Activated CD8-positive, alpha-beta T cell treated with anti-CD3 and anti-CD28 coated beads for 36 hours (primary cell): ENCODE results near the gene BMP10. TPM values are rescaled to one million over a fixed set of nuclear protein-coding genes. Genes with fewer than 3 reads are reported as not detected.

Experiments used
- ATAC-seq: fragments of 200-7000 bp; cut with Tn5 transposase; one replicate; pipeline ENCODE4 v1.10.0; 2021; ENCODE audit warnings: mild to moderate bottlenecking, moderate library complexity
- CTCF ChIA-PET: fragments of 350-600 bp; sonication (Branson Sonifier 250); formaldehyde crosslinking; loops from one replicate; lab custom pipeline; 2021; ENCODE audit warnings: antibody characterized with exemption; lab: Charles Lee
- POLR2A ChIA-PET: fragments of 350-600 bp; sonication (Branson Sonifier 250); formaldehyde crosslinking; loops from one replicate; lab custom pipeline; 2021; ENCODE audit warnings: antibody characterized with exemption; lab: Charles Lee
- DNase-seq: peaks from one replicate; pipeline ENCODE4 v3.0.0-alpha.2; 2020
- H3K27ac Mint-ChIP-seq: one replicate; pipeline ENCODE4 v1.8.0; 2021; ENCODE audit warnings: mild to moderate bottlenecking, mixed read lengths
- H3K27me3 Mint-ChIP-seq: one replicate; pipeline ENCODE4 v1.8.0; 2021; ENCODE audit warnings: mixed read lengths
- H3K36me3 Mint-ChIP-seq: one replicate; pipeline ENCODE4 v1.8.0; 2021; ENCODE audit warnings: low read depth, mixed read lengths
- H3K4me1 Mint-ChIP-seq: one replicate; pipeline ENCODE4 v1.8.0; 2021; ENCODE audit warnings: low read depth, mixed read lengths
- H3K4me3 Mint-ChIP-seq: one replicate; pipeline ENCODE4 v1.8.0; 2021; ENCODE audit warnings: mild to moderate bottlenecking, moderate library complexity, mixed read lengths
- H3K9me3 Mint-ChIP-seq: one replicate; pipeline ENCODE4 v1.8.0; 2021; ENCODE audit warnings: mixed read lengths
- intact Hi-C: fragments of 100-400 bp; cut with micrococcal nuclease; formaldehyde crosslinking; loops from one replicate; pipeline ENCODE4 v1.10.0; 2022
- total RNA-seq, 2 experiments: library from RNA; stranded (reverse); gene quantifications; one replicate each; pipeline ENCODE4 v1.2.3, GENCODE V29; 2021
- TF ChIP-seq, protein P1 (sequence below): fragments of 200-600 bp; IDR thresholded peaks from one replicate; pipeline ENCODE4 v1.8.0; 2022; ENCODE audit warnings: antibody characterized with exemption, mild to moderate bottlenecking

The BMP10 gene
- total RNA-seq, 2 experiments from 2014 or later: not detected

- intact Hi-C loops: no loop called here
- CTCF ChIA-PET: interaction anchor here (0.8 to 1.3 kb wide), 4 partner anchors 9 to 82 kb away, joined by 3 to 4 read pairs (median 4); no protein-coding TSS in a partner anchor
- H3K27ac Mint-ChIP-seq: no peak overlapping the region
- no peak for DNase-seq
- H3K27me3 Mint-ChIP-seq: peaks cover 2% of the 10 kb centered on the region
- no peak overlapping the region for H3K4me3 Mint-ChIP-seq
- TF ChIP-seq, protein P1, sequence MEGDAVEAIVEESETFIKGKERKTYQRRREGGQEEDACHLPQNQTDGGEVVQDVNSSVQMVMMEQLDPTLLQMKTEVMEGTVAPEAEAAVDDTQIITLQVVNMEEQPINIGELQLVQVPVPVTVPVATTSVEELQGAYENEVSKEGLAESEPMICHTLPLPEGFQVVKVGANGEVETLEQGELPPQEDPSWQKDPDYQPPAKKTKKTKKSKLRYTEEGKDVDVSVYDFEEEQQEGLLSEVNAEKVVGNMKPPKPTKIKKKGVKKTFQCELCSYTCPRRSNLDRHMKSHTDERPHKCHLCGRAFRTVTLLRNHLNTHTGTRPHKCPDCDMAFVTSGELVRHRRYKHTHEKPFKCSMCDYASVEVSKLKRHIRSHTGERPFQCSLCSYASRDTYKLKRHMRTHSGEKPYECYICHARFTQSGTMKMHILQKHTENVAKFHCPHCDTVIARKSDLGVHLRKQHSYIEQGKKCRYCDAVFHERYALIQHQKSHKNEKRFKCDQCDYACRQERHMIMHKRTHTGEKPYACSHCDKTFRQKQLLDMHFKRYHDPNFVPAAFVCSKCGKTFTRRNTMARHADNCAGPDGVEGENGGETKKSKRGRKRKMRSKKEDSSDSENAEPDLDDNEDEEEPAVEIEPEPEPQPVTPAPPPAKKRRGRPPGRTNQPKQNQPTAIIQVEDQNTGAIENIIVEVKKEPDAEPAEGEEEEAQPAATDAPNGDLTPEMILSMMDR: no peak
- peaks cover 9% of the 10 kb centered on the region for H3K4me1 Mint-ChIP-seq
- H3K9me3 Mint-ChIP-seq: no peaks in the 10 kb centered on the region
- POLR2A ChIA-PET: no interaction called here
- ATAC-seq: no peak
- no peaks in the 10 kb centered on the region for H3K36me3 Mint-ChIP-seq
Observed at GRCh38 chr2:68861330-68861729, 9.9 kb downstream of the BMP10 start.

DNA sequence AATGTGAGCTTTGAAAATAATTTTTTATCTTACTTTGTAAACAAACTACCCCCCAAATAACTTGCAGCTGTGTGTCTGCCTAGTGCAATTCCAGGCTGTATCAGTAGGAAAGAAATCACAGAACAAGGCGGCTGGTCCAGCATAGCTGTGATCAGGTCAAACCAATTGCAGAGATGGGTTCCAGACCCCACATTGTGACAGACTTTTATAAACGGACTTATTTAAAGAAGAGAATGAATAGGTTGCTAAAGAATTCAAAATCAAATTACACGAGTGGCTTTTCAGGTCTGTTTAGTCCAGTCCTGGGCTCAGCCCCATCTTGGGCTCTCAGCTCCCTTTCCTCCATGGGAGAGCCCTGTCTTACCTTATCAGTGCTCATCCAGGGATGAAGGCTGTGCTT lies 11.1 kb downstream of the BMP10 start:
- Mint-ChIP-seq H3K27me3 (peaks cover 2% of the 10 kb centered on the region), H3K4me3 (no peak overlapping the region), H3K4me1 (peaks cover 9% of the 10 kb centered on the region), H3K36me3 (no peaks in the 10 kb centered on the region), H3K9me3 (no peaks in the 10 kb centered on the region), H3K27ac (no peak overlapping the region)
- no peak for ATAC-seq
- ChIA-PET POLR2A (no interaction called here), CTCF (interaction anchor here (0.8 to 1.3 kb wide), 6 partner anchors 12 to 151 kb away, joined by 3 to 4 read pairs (median 4); no protein-coding TSS in a partner anchor)
- no peak for DNase-seq
- TF ChIP-seq, protein P1: no peak
- intact Hi-C loops: no loop called here

DNA sequence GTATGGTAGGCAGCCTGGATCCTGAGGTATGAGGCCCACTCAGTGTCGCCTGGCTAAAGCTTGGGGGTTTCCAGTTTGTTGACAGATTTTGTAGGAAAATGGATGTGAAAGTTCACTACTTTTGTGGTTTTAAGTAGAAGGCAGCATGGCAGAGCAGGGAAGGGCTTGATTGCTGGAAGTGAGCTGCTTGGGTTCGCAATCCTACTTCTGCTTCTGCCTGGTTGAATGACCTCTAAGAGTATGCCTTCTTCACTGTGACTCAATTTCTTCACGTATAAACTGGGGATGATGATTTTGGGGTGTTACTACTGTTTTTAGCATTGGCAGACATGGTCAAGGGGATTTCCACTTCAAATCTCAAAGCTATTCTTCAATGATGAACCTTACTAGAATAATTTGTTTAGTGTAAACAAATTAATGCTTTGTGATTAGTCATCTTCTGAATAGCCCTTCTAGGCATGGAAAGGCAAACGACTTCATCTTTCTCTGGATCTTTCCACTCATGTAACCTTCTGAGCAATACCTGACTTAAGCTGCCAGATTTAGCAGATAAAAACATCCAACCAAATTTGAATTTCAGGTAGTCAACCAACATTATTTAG lies 13.2 kb downstream of the BMP10 start:
- Mint-ChIP-seq H3K9me3 (no peaks in the 10 kb centered on the region), H3K36me3 (no peaks in the 10 kb centered on the region), H3K27me3 (peaks cover 2% of the 10 kb centered on the region), H3K27ac (no peak overlapping the region), H3K4me1 (peaks cover 9% of the 10 kb centered on the region), H3K4me3 (no peak overlapping the region)
- TF ChIP-seq, protein P1: no peak
- DNase-seq (no peak), ATAC-seq (no peak)
- POLR2A ChIA-PET: interaction anchor here (1.7 kb wide), 1 partner anchor 11 kb away, joined by 5 read pairs; no protein-coding TSS in a partner anchor
- CTCF ChIA-PET: interaction anchor here (0.7 to 1.3 kb wide), 5 partner anchors 9 to 85 kb away, joined by 3 to 7 read pairs (median 3); no protein-coding TSS in a partner anchor
- intact Hi-C loops: no loop called here

DNA sequence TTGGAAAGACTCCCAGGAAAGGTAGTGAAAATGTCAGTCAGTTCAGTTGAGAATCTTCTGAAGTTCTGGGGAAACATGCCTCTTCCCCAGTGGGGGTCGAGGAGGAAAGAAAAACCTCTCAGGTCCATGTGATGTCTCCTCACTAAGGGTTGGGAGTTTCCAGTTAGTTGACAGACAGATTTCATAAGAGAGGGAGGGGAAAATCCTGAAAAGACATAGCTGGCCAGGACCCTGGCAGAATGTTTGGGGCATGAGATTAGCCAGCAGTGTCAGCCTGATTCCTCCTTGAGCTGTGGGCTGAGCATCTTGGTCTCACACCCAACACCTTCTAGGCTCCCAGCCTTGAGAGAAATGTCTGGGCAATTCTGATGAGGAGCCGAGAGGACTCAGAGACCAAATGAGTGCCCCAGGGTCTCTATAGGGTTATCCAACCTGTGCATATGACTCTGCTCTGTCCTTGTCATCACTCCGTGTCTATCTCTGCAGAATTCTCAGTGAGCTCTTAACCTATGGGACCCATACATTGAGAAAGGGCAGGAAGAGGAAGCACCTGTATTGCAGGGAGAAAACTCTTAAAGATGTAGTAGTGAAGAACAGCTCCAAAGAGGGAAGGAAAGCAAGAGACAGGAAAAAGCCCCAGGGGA lies 13.9 kb downstream of the BMP10 start:
- intact Hi-C loops: no loop called here
- Mint-ChIP-seq H3K36me3 (no peaks in the 10 kb centered on the region), H3K27ac (no peak overlapping the region), H3K9me3 (no peaks in the 10 kb centered on the region), H3K4me1 (peaks cover 9% of the 10 kb centered on the region), H3K4me3 (no peak overlapping the region), H3K27me3 (peaks cover 2% of the 10 kb centered on the region)
- ATAC-seq (no peak), DNase-seq (no peak)
- CTCF ChIA-PET: interaction anchor here (0.7 to 1.3 kb wide), 2 partner anchors 8 to 19 kb away, joined by 3 to 7 read pairs; no protein-coding TSS in a partner anchor
- POLR2A ChIA-PET: interaction anchor here (1.7 kb wide), 1 partner anchor 10 kb away, joined by 5 read pairs; no protein-coding TSS in a partner anchor
- TF ChIP-seq, protein P1: no peak

DNA sequence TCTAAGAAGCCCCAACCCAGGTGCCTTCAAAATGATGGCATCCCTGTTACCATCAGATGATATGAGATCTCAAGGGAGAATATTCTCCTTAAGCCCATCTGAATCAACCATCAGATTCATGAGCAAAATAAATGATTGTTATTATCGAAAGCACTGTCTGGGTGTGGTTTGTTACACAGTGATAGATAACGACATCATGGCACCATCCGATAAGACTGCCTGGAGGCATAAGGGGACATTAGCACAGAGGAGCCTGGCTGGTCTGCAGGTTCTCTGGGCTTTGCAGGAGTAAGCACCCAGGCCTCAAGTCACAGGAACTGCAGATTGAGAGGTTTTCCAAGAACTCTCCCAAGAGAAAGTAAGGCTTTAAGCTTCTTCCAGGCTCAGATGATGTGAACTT lies 15.6 kb downstream of the BMP10 start:
- Mint-ChIP-seq H3K36me3 (no peaks in the 10 kb centered on the region), H3K27me3 (peaks cover 2% of the 10 kb centered on the region), H3K4me1 (peaks cover 9% of the 10 kb centered on the region), H3K27ac (no peak overlapping the region), H3K4me3 (no peak overlapping the region), H3K9me3 (no peaks in the 10 kb centered on the region)
- ChIA-PET CTCF (interaction anchor here (3.2 kb wide), 1 partner anchor 11 kb away, joined by 15 read pairs; no protein-coding TSS in a partner anchor), POLR2A (no interaction called here)
- TF ChIP-seq, protein P1: no peak
- DNase-seq: no peak
- no peak for ATAC-seq
- intact Hi-C loops: no loop called here
